Subcutaneous abdominal adipose tissue (tissue), 5 donors: ENCODE data around the gene SLCO2A1.

Experiments used
- H3K27ac ChIP-seq: one replicate; pipeline ENCODE4 v1.7.0; 2013; ENCODE audit warnings: low read depth, mild to moderate bottlenecking, inconsistent platforms, low read length, moderate library complexity
- H3K27me3 ChIP-seq, 5 donors: one replicate each; pipeline ENCODE4 v1.7.0; 2013; ENCODE audit warnings: low read length in 5 of 5, inconsistent platforms in 1 of 5; ENCODE audit not compliant: control insufficient read depth in 5 of 5, insufficient read depth in 4 of 5
- H3K36me3 ChIP-seq, 5 donors: one replicate each; pipeline ENCODE4 v1.7.0; 2013; ENCODE audit warnings: low read length in 5 of 5; ENCODE audit not compliant: control insufficient read depth in 5 of 5, insufficient read depth in 5 of 5
- H3K4me1 ChIP-seq, 5 donors: one replicate each; pipeline ENCODE4 v1.7.0; 2013; ENCODE audit warnings: low read length in 5 of 5, mild to moderate bottlenecking in 3 of 5, moderate library complexity in 1 of 5; ENCODE audit not compliant: control insufficient read depth in 5 of 5, insufficient read depth in 5 of 5
- H3K4me3 ChIP-seq, 5 donors: one replicate each; pipeline ENCODE4 v1.7.0; 2013; ENCODE audit warnings: low read length in 5 of 5, low read depth in 1 of 5
- H3K9ac ChIP-seq, 5 donors: one replicate each; pipeline ENCODE4 v1.7.0; 2013; ENCODE audit warnings: low read length in 5 of 5, mild to moderate bottlenecking in 4 of 5, moderate library complexity in 3 of 5
- H3K9me3 ChIP-seq, 5 donors: one replicate each; pipeline ENCODE4 v1.7.0; 2013; ENCODE audit warnings: low read length in 5 of 5; ENCODE audit not compliant: control insufficient read depth in 5 of 5
- donor health status: healthy.
- donor health status: healthy.
- donor health status: healthy.
- donor health status: healthy.
- donor health status: healthy.

Gene SLCO2A1

GRCh38 chr3:133970916-133971315, 58.8 kb downstream of the SLCO2A1 start:
- peaks cover 0 to 18% (median 14%) of the 10 kb centered on the region in 5 donors for H3K4me1 ChIP-seq
- H3K36me3 ChIP-seq, result no peaks in the 10 kb centered on the region

GRCh38 chr3:133970339-133970738, 59.4 kb downstream of the SLCO2A1 start:
- H3K9me3 ChIP-seq, result peaks cover 0 to 3% (median 0%) of the 10 kb centered on the region in 5 donors
- peaks cover 0 to 18% (median 14%) of the 10 kb centered on the region in 5 donors for H3K4me1 ChIP-seq
- H3K27ac ChIP-seq, result no peak overlapping the region
- no peak overlapping the region for H3K4me3 ChIP-seq
- no peak overlapping the region for H3K9ac ChIP-seq
- no peaks in the 10 kb centered on the region for H3K27me3 ChIP-seq
- H3K36me3 ChIP-seq, result no peaks in the 10 kb centered on the region

More at GRCh38 chr3:133970916-133971315, 58.8 kb downstream of the SLCO2A1 start:
- no peaks in the 10 kb centered on the region for H3K27me3 ChIP-seq
- H3K4me3 ChIP-seq, result no peak overlapping the region
- peaks cover 0 to 3% (median 0%) of the 10 kb centered on the region in 5 donors for H3K9me3 ChIP-seq
- no peak overlapping the region for H3K9ac ChIP-seq
- H3K27ac ChIP-seq, result no peak overlapping the region

- no peak overlapping the region for H3K27ac ChIP-seq
- no peaks in the 10 kb centered on the region for H3K36me3 ChIP-seq
- no peaks in the 10 kb centered on the region for H3K27me3 ChIP-seq
- H3K4me1 ChIP-seq, result peaks cover 0 to 23% (median 12%) of the 10 kb centered on the region in 5 donors
- H3K4me3 ChIP-seq, result no peak overlapping the region
- H3K9ac ChIP-seq, result no peak overlapping the region
- H3K9me3 ChIP-seq, result peaks cover 0 to 3% (median 0%) of the 10 kb centered on the region in 5 donors
Observed at GRCh38 chr3:133967992-133968892, 61.5 kb downstream of the SLCO2A1 start.

- Histone ChIP-seq H3K27ac (no peak overlapping the region), H3K4me1 (peaks cover 0 to 20% (median 8%) of the 10 kb centered on the region in 5 donors), H3K9me3 (peaks cover 0 to under 1% (median 0%) of the 10 kb centered on the region in 5 donors), H3K27me3 (no peaks in the 10 kb centered on the region), H3K9ac (no peak overlapping the region), H3K4me3 (no peak overlapping the region), H3K36me3 (no peaks in the 10 kb centered on the region)
Observed at GRCh38 chr3:133966954-133967353, 62.8 kb downstream of the SLCO2A1 start.

- no peak overlapping the region for H3K4me3 ChIP-seq
- no peak overlapping the region for H3K27ac ChIP-seq
- no peaks in the 10 kb centered on the region for H3K36me3 ChIP-seq
- no peak overlapping the region for H3K9ac ChIP-seq
- peaks cover 0 to 20% (median 4%) of the 10 kb centered on the region in 5 donors for H3K4me1 ChIP-seq
- no peaks in the 10 kb centered on the region for H3K27me3 ChIP-seq
- H3K9me3 ChIP-seq, result no peaks in the 10 kb centered on the region
Observed at GRCh38 chr3:133965906-133966305, 63.8 kb downstream of the SLCO2A1 start.

GRCh38 chr3:133965013-133965570, 64.6 kb downstream of the SLCO2A1 start:
- H3K27ac ChIP-seq, result no peak overlapping the region
- H3K27me3 ChIP-seq, result no peaks in the 10 kb centered on the region

GRCh38 chr3:133964547-133964946, 65.2 kb downstream of the SLCO2A1 start:
- Histone ChIP-seq H3K9ac (no peak overlapping the region), H3K27ac (no peak overlapping the region), H3K27me3 (no peaks in the 10 kb centered on the region), H3K9me3 (no peaks in the 10 kb centered on the region), H3K4me3 (no peak overlapping the region), H3K4me1 (peaks cover 0 to 20% (median 0%) of the 10 kb centered on the region in 5 donors), H3K36me3 (no peaks in the 10 kb centered on the region)

More at GRCh38 chr3:133965013-133965570, 64.6 kb downstream of the SLCO2A1 start:
- no peak overlapping the region for H3K9ac ChIP-seq
- peaks cover 0 to 20% (median 0%) of the 10 kb centered on the region in 5 donors for H3K4me1 ChIP-seq
- H3K36me3 ChIP-seq, result no peaks in the 10 kb centered on the region
- H3K9me3 ChIP-seq, result no peaks in the 10 kb centered on the region
- H3K4me3 ChIP-seq, result no peak overlapping the region

GRCh38 chr3:133963657-133964396, 65.9 kb downstream of the SLCO2A1 start:
- no peak overlapping the region for H3K9ac ChIP-seq

GRCh38 chr3:133962849-133963248, 66.9 kb downstream of the SLCO2A1 start:
- Histone ChIP-seq H3K27ac (no peak overlapping the region), H3K9ac (no peak overlapping the region), H3K9me3 (no peaks in the 10 kb centered on the region), H3K27me3 (no peaks in the 10 kb centered on the region), H3K4me3 (no peak overlapping the region), H3K4me1 (peaks cover 0 to 16% (median 0%) of the 10 kb centered on the region in 5 donors), H3K36me3 (no peaks in the 10 kb centered on the region)

More at GRCh38 chr3:133963657-133964396, 65.9 kb downstream of the SLCO2A1 start:
- Histone ChIP-seq H3K4me3 (no peak overlapping the region), H3K27ac (no peak overlapping the region), H3K27me3 (no peaks in the 10 kb centered on the region), H3K9me3 (no peaks in the 10 kb centered on the region), H3K36me3 (no peaks in the 10 kb centered on the region), H3K4me1 (peaks cover 0 to 17% (median 0%) of the 10 kb centered on the region in 5 donors)
